HuH-7 (cell line): ENCODE results near the gene PLEK2.
"Not testable (repeated sequence)": the region's sequence is repeated elsewhere in the genome, so short reads cannot be mapped to it uniquely, and the experiment has no call there.

ENCODE experiments used
- DNase-seq: peaks from one replicate; pipeline ENCODE4 v3.0.0; 2011; ENCODE audit warnings: low spot score

Gene PLEK2

DNA sequence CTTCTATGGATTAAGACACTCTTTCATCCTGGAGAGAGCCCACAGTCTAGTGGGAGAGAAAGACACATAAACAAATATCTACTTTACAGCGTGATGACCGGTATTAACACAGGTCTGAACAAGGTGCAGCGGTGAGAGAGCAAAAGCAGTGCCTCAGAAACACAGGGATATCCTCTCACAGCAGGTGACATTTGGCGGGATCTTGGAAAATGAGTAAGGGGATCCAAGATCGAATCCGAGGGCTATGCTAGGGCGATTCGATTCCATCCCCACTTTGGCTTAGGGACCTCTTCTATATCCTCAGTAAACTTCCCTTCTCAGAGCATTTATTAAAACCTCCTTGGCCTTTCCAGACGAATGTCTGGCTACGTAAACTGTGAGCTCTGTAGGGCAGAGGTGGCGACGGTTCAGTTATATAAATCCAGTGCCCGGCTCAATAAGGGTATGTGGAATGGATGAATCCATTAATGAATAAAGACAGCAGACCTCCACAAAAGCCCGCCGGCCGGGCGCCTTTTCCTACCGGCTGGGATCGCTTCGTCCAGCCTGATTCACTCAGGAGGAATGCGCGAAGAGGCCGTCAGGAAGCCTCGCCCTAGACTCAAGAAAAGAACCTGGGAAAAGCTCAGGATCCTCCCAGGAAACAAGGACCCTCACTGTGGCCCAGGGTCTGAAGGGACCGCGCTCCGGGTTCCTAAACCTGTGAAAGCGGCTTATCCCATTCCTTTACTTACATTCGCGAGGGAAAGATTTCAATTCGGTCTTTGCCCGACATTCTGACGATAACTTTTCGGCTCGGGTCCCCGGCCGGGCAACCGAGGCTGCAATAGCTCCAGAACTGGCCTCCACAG, 52.8 kb downstream of the PLEK2 start:
- DNase-seq, result no peak

- no peak for DNase-seq
Observed at GRCh38 chr14:67357969-67358354, 54.0 kb downstream of the PLEK2 start.

DNA sequence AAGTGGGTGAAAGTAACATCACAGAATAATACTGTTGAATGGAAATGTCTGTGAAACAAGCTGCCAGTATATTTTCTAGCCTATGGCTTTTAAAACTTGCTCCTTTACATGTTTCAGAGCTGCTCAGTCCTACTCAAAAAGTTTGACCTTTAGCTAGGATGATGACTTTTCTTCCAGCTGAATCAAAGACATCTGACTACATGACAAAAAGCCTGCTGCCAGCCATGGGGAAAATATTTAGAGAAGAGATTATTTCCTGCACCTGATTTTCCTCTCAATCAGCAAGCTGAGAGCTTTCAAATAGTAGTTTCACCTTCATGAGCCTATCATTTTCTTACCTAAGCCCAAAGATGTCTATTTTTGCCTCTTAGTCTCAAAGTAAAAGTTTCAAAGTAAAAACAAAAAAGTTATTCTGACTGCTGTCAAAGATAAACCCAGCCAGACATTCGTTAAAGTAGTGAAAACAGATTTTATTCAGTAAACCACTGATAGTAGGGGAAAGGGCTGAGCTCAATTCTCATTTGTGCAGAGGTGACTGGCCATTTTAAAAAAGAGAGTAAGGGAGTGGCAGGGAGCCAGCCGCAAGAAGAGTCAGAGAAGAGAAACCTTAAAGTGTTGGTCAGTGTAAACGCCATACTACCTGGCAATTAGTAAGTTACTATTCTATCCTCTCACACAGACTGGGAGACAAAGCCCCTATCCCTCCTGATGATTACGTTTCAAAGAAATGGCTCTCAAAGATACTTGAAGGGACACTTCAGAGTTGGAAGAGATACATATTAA, 54.6 kb downstream of the PLEK2 start:
- DNase-seq, result no peak

GRCh38 chr14:67352055-67352454, 59.9 kb downstream of the PLEK2 start:
- no peak for DNase-seq

GRCh38 chr14:67345583-67345982, 66.4 kb downstream of the PLEK2 start:
- no peak for DNase-seq

DNA sequence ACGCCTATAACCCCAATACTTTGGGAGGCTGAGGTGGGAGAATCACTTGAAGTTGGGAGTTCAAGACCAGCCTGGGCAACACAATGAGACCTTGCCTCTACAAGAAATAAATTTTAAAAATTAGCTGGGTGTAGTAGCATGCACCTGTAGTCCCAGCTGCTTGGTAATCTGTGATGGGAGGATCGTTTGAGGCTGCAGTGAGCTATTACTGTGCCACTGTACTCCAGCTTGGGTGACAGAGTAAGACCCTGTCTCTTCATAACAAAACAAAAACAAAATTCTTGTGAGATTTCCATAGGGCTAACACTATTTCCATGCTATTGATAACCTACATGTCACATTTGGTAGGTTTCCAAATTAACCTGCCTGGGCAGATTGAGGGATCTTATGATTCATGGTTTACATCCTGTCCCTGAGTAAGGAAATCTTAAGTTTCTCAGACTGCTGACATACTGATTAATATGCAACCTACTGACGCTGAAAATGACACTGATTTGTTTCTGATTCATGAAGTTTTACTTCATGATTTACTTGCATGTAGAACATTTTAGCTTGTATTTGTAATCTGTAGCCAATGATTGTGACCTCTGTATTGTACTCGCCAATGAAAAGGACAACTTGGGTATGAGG, 68.2 kb downstream of the PLEK2 start:
- DNase-seq, result no peak

DNA sequence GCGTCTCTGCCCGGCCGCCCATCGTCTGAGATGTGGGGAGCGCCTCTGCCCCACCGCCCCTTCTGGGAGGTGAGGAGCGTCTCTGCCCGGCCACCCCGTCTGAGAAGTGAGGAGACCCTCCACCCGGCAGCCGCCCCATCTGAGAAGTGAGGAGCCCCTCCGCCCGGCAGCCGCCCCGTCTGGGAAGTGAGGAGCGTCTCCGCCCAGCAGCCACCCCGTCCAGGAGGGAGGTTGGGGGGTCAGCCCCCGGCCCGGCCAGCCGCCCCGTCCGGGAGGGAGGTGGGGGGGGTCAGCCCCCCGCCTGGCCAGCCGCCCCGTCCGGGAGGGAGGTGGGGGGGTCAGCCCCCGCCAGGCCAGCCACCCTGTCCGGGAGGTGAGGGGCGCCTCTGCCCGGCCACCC, 70.7 kb downstream of the PLEK2 start:
- not testable (repeated sequence) for DNase-seq
